Measurements from ENCODE around the gene INPP5A. TPM values are rescaled to one million over a fixed set of nuclear protein-coding genes. Genes with fewer than 3 reads are reported as not detected.

The INPP5A gene
- total and polyA plus RNA-seq, 10 donors, result 11.1 to 41.3 (median 30.8) TPM

- DNase-seq, result peak; percentile 84
- intact Hi-C loops (cut with DNase I; ENCODE audit: low total_unique reads), result loop anchor here (10.0 kb wide), 2 partner anchors 84 to 96 kb away; no protein-coding TSS in a partner anchor
- Histone ChIP-seq H3K27me3 (replicated peaks in 1 of 7) (no peaks in the 10 kb centered on the region), H3K4me3 (peak overlapping the region; percentile 47 to 89 (median 57)), H3K27ac (peak overlapping the region in 7 of 8 donors; percentile 57 to 96 (median 85)), H3K4me1 (peaks cover 41 to 89% (median 72%) of the 10 kb centered on the region in 6 donors), H3K9me3 (no peaks in the 10 kb centered on the region), H3K36me3 (peaks cover 0 to 16% (median 0%) of the 10 kb centered on the region in 6 donors)
- WGBS, 5 donors, result 44 to 47% (median 46%) methylated on average over 2 of the region's 2 CpGs
- TF ChIP-seq POLR2A (IDR thresholded peaks at IDR 0.05), result no peak
- TF ChIP-seq POLR2AphosphoS5 (IDR thresholded peaks at IDR 0.05), result no peak
- no peak for TF ChIP-seq CTCF (IDR thresholded peaks at IDR 0.05 in 8 of 11, conservative IDR thresholded peaks at IDR 0.05 in 3 of 11)
Measured at GRCh38 chr10:132538790-132539421, 1.3 kb downstream of the INPP5A start.

GRCh38 chr10:132539431-132539839 is 1.8 kb downstream of the INPP5A start:
- peak; percentile 86 for DNase-seq
- Histone ChIP-seq H3K9me3 (no peaks in the 10 kb centered on the region), H3K27ac (peak overlapping the region in 7 of 8 donors; percentile 57 to 96 (median 85)), H3K27me3 (replicated peaks in 1 of 7) (no peaks in the 10 kb centered on the region), H3K4me3 (peak overlapping the region in 7 of 8 donors; percentile 10 to 89 (median 52)), H3K4me1 (peaks cover 46 to 89% (median 75%) of the 10 kb centered on the region in 6 donors), H3K36me3 (peaks cover 0 to 19% (median 0%) of the 10 kb centered on the region in 6 donors)
- 33 to 45% (median 43%) methylated on average over 11 of the region's 11 CpGs for WGBS, 5 donors
- intact Hi-C loops (cut with DNase I; ENCODE audit: low total_unique reads), result loop anchor here (10.0 kb wide), 2 partner anchors 85 to 95 kb away; no protein-coding TSS in a partner anchor
- TF ChIP-seq POLR2AphosphoS5 (IDR thresholded peaks at IDR 0.05) (peak in 1 of 3 donors; percentile 46), POLR2A (IDR thresholded peaks at IDR 0.05) (no peak), CTCF (IDR thresholded peaks at IDR 0.05 in 8 of 11, conservative IDR thresholded peaks at IDR 0.05 in 3 of 11) (no peak)

- no peaks in the 10 kb centered on the region for H3K9me3 ChIP-seq
- H3K27me3 ChIP-seq (replicated peaks in 1 of 7), result no peaks in the 10 kb centered on the region
- 24 to 44% (median 33%) methylated on average over 5 of the region's 5 CpGs for WGBS, 5 donors
- peaks cover 0 to 19% (median 0%) of the 10 kb centered on the region in 6 donors for H3K36me3 ChIP-seq
- H3K4me1 ChIP-seq, result peaks cover 51 to 89% (median 77%) of the 10 kb centered on the region in 6 donors
- peak overlapping the region in 6 of 8 donors; percentile 10 to 89 (median 56) for H3K4me3 ChIP-seq
- TF ChIP-seq POLR2AphosphoS5 (IDR thresholded peaks at IDR 0.05) (no peak), CTCF (IDR thresholded peaks at IDR 0.05 in 8 of 11, conservative IDR thresholded peaks at IDR 0.05 in 3 of 11) (no peak), POLR2A (IDR thresholded peaks at IDR 0.05) (no peak)
- H3K27ac ChIP-seq, result peak overlapping the region in 5 of 8 donors; percentile 8 to 96 (median 93)
- DNase-seq, result no peak
- intact Hi-C loops (cut with DNase I; ENCODE audit: low total_unique reads), result loop anchor here (10.0 kb wide), 2 partner anchors 85 to 95 kb away; no protein-coding TSS in a partner anchor
Measured at GRCh38 chr10:132539894-132540293, 2.3 kb downstream of the INPP5A start.

DNA sequence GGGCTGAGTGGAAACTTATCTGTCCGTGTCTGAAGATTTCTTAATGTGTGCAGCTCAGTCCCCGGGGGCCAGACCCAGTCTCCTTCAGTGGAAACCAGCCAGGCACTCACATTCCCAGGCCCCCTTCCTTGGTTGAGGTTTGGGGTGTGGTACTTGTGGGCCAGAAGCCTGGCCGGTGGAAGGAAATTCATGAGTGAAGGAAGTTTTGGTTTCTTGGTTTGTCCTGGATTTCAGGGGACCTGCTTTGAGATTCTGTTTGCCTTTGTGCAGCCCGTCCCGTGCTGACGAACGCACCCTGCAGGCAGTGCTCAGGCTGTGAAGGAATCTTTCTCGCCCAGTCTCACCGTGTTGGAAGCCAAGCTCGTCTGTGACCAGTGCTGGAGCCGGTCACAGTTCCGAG is 2.9 kb downstream of the INPP5A start:
- intact Hi-C loops (cut with DNase I; ENCODE audit: low total_unique reads), result no loop called here
- 30 to 56% (median 37%) methylated on average over 12 of the region's 12 CpGs for WGBS, 5 donors
- no peaks in the 10 kb centered on the region for H3K9me3 ChIP-seq
- H3K4me3 ChIP-seq, result peak overlapping the region in 2 of 8 donors; percentile 26 to 73
- H3K27ac ChIP-seq, result peak overlapping the region in 4 of 8 donors; percentile 48 to 94 (median 89)
- peaks cover 55 to 89% (median 81%) of the 10 kb centered on the region in 6 donors for H3K4me1 ChIP-seq
- TF ChIP-seq POLR2A (IDR thresholded peaks at IDR 0.05) (no peak), POLR2AphosphoS5 (IDR thresholded peaks at IDR 0.05) (no peak), CTCF (IDR thresholded peaks at IDR 0.05 in 8 of 11, conservative IDR thresholded peaks at IDR 0.05 in 3 of 11) (no peak)
- DNase-seq, result peak; percentile 75
- peaks cover 0 to 19% (median 0%) of the 10 kb centered on the region in 6 donors for H3K36me3 ChIP-seq
- no peaks in the 10 kb centered on the region for H3K27me3 ChIP-seq (replicated peaks in 1 of 7)
